ENCODE data around the gene ZNF451.
"Not testable (repeated sequence)": the region's sequence is repeated elsewhere in the genome, so short reads cannot be mapped to it uniquely, and the experiment has no call there.

DNA sequence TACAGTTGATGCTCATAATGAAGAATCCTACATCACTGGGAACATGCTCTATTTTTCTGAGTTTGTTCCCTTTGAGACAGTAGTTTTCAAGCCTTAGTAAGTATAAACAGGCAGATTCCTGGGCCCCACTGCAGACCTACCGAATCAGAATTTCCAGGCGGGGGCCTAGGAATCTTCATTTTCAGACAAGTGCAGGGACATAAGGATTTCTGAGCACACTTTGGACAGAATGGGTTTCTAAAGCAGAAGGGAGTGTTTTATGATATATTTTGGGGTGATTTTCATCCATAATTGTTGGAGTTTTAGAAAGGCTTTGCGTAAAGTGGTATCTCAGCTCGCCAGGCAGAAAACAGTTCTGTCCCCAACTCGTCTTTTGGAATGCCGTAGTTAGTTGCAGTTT, 42.1 kb upstream of the ZNF451 start:
- TF ChIP-seq EP300, CTCF (IDR thresholded peaks at IDR 0.05): not testable (repeated sequence)

Measured in tibial nerve (tissue), 4 donors.